ENCODE measurements around the gene CCDC60.

Gene CCDC60

DNA sequence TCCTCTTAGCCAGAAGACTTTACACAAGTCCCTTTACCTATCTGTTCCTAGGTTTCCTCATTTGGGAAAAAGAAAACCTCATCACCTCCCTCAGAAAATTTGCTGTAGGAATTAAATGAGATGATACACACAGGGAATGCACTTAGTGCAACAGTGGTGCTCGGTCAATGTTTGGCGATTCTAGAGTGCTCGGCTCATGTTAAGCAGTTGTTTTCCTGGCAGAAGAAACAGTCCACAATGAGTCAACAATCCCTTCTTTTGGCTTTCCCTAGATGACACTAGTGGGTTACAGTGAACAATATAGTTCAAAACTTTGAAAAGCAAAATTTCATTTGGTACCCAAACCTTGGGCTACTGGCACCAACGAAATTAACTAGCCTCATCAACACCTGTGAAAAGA, 255.1 kb downstream of the CCDC60 start:
- Histone ChIP-seq H3K4me1 (ENCODE audit: control insufficient read depth, insufficient read depth, low read length) (no peaks in the 10 kb centered on the region), H3K4me3 (ENCODE audit: low read depth, low read length) (no peak overlapping the region), H3K27ac (ENCODE audit: extremely low read depth, low read depth, low read length) (no peak overlapping the region), H3K9me3 (ENCODE audit: control insufficient read depth, insufficient read depth, low read depth, low read length) (no peaks in the 10 kb centered on the region), H3K36me3 (ENCODE audit: control insufficient read depth in 2 of 2, insufficient read depth in 1 of 2, low read length in 2 of 2) (no peaks in the 10 kb centered on the region)
- CTCF ChIA-PET: interaction anchor here (0.6 kb wide), 1 partner anchor 1190 kb away, joined by 3 read pairs; no protein-coding TSS in a partner anchor
- TF ChIP-seq ZNF354C (tag by site-specific recombination; IDR thresholded peaks at IDR 0.05; ENCODE audit: borderline replicate concordance, low read depth): no peak
- no peak for TF ChIP-seq ZNF302 (tag by site-specific recombination; IDR thresholded peaks at IDR 0.05; ENCODE audit: low read depth)
- no peak for TF ChIP-seq ZNF658 (tag by site-specific recombination; IDR thresholded peaks at IDR 0.05)
- no peak for TF ChIP-seq ZNF843 (tag by site-specific recombination; IDR thresholded peaks at IDR 0.05)
- TF ChIP-seq, protein P1, sequence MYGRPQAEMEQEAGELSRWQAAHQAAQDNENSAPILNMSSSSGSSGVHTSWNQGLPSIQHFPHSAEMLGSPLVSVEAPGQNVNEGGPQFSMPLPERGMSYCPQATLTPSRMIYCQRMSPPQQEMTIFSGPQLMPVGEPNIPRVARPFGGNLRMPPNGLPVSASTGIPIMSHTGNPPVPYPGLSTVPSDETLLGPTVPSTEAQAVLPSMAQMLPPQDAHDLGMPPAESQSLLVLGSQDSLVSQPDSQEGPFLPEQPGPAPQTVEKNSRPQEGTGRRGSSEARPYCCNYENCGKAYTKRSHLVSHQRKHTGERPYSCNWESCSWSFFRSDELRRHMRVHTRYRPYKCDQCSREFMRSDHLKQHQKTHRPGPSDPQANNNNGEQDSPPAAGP (tag by site-specific recombination; IDR thresholded peaks at IDR 0.05): no peak
- TF ChIP-seq, protein P2, sequence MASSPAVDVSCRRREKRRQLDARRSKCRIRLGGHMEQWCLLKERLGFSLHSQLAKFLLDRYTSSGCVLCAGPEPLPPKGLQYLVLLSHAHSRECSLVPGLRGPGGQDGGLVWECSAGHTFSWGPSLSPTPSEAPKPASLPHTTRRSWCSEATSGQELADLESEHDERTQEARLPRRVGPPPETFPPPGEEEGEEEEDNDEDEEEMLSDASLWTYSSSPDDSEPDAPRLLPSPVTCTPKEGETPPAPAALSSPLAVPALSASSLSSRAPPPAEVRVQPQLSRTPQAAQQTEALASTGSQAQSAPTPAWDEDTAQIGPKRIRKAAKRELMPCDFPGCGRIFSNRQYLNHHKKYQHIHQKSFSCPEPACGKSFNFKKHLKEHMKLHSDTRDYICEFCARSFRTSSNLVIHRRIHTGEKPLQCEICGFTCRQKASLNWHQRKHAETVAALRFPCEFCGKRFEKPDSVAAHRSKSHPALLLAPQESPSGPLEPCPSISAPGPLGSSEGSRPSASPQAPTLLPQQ (tag by site-specific recombination; IDR thresholded peaks at IDR 0.05): no peak
- no peak for TF ChIP-seq ZNF624 (tag by site-specific recombination; IDR thresholded peaks at IDR 0.05)
- TF ChIP-seq ZNF785 (tag by site-specific recombination; IDR thresholded peaks at IDR 0.05): no peak
- TF ChIP-seq, protein P3, sequence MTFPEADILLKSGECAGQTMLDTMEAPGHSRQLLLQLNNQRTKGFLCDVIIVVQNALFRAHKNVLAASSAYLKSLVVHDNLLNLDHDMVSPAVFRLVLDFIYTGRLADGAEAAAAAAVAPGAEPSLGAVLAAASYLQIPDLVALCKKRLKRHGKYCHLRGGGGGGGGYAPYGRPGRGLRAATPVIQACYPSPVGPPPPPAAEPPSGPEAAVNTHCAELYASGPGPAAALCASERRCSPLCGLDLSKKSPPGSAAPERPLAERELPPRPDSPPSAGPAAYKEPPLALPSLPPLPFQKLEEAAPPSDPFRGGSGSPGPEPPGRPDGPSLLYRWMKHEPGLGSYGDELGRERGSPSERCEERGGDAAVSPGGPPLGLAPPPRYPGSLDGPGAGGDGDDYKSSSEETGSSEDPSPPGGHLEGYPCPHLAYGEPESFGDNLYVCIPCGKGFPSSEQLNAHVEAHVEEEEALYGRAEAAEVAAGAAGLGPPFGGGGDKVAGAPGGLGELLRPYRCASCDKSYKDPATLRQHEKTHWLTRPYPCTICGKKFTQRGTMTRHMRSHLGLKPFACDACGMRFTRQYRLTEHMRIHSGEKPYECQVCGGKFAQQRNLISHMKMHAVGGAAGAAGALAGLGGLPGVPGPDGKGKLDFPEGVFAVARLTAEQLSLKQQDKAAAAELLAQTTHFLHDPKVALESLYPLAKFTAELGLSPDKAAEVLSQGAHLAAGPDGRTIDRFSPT (tag by site-specific recombination; IDR thresholded peaks at IDR 0.05): no peak
- TF ChIP-seq ZNF76 (tag by site-specific recombination; IDR thresholded peaks at IDR 0.05; ENCODE audit: borderline replicate concordance, low read depth): no peak
- TF ChIP-seq, protein P4, sequence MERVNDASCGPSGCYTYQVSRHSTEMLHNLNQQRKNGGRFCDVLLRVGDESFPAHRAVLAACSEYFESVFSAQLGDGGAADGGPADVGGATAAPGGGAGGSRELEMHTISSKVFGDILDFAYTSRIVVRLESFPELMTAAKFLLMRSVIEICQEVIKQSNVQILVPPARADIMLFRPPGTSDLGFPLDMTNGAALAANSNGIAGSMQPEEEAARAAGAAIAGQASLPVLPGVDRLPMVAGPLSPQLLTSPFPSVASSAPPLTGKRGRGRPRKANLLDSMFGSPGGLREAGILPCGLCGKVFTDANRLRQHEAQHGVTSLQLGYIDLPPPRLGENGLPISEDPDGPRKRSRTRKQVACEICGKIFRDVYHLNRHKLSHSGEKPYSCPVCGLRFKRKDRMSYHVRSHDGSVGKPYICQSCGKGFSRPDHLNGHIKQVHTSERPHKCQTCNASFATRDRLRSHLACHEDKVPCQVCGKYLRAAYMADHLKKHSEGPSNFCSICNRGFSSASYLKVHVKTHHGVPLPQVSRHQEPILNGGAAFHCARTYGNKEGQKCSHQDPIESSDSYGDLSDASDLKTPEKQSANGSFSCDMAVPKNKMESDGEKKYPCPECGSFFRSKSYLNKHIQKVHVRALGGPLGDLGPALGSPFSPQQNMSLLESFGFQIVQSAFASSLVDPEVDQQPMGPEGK (tag by site-specific recombination; IDR thresholded peaks at IDR 0.05): no peak
- no peak for TF ChIP-seq ZNF155 (tag by site-specific recombination; IDR thresholded peaks at IDR 0.05)
- no peak for TF ChIP-seq ZNF792 (tag by site-specific recombination; IDR thresholded peaks at IDR 0.05)
- TF ChIP-seq, protein P5, sequence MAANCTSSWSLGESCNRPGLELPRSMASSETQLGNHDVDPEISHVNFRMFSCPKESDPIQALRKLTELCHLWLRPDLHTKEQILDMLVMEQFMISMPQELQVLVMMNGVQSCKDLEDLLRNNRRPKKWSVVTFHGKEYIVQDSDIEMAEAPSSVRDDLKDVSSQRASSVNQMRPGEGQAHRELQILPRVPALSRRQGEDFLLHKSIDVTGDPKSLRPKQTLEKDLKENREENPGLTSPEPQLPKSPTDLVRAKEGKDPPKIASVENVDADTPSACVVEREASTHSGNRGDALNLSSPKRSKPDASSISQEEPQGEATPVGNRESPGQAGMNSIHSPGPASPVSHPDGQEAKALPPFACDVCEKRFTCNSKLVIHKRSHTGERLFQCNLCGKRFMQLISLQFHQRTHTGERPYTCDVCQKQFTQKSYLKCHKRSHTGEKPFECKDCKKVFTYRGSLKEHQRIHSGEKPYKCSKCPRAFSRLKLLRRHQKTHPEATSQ (tag by site-specific recombination; IDR thresholded peaks at IDR 0.05): no peak
- TF ChIP-seq SETDB1 (IDR thresholded peaks at IDR 0.05; ENCODE audit: insufficient read length, low read length): no peak
- no peak for TF ChIP-seq ZFP41 (tag by site-specific recombination; IDR thresholded peaks at IDR 0.05; ENCODE audit: borderline replicate concordance)
- POLR2A ChIA-PET: no interaction called here

All from HEK293 (cell line).